Thoracic aorta (tissue), 2 donors: ENCODE data around the gene PGRMC2. TPM values are rescaled to one million over a fixed set of nuclear protein-coding genes. Genes with fewer than 3 reads are reported as not detected.
A peak's percentile ranks its signal among the peaks of the same experiment; 100 is the strongest.

Experiments used
- ATAC-seq: fragments of 150-250 bp; one replicate; pipeline ENCODE4 v1.8.0; 2017; ENCODE audit warnings: low read depth; ENCODE audit not compliant: insufficient number of reproducible peaks, low FRiP score
- DNase-seq: peaks from one replicate; pipeline ENCODE4 v3.0.0-alpha.2; 2020; ENCODE audit warnings: low spot score
- H3K27ac ChIP-seq, 2 donors: fragments of 200-600 bp; sonication (generic); 1 replicate in 1 of 2; 2 replicates in 1 of 2; pipeline ENCODE4 v1.5.1; 2016; ENCODE audit warnings: mild to moderate bottlenecking in 2 of 2, moderate library complexity in 2 of 2
- H3K27me3 ChIP-seq: fragments of 200-600 bp; sonication (generic); replicated peaks from 2 replicates; pipeline ENCODE4 v1.6.0; 2016; ENCODE audit warnings: mild to moderate bottlenecking; ENCODE audit not compliant: insufficient read depth
- H3K36me3 ChIP-seq: fragments of 200-600 bp; sonication (generic); one replicate; pipeline ENCODE4 v1.5.1; 2016
- H3K4me1 ChIP-seq, 2 donors: fragments of 200-600 bp; sonication (generic); 1 replicate in 1 of 2; 2 replicates in 1 of 2; pipeline versions ENCODE4 v1.5.1 to v1.6.0; 2016; ENCODE audit warnings: low read depth in 2 of 2, mild to moderate bottlenecking in 1 of 2; ENCODE audit not compliant: control insufficient read depth in 1 of 2
- H3K4me3 ChIP-seq: fragments of 200-600 bp; sonication (generic); 2 replicates; pipeline ENCODE4 v1.5.1; 2016; ENCODE audit warnings: mild to moderate bottlenecking
- H3K9me3 ChIP-seq: fragments of 200-600 bp; sonication (generic); 2 replicates; pipeline ENCODE4 v1.5.1; 2016
- CTCF ChIP-seq: fragments of 200-600 bp; sonication (generic); IDR thresholded peaks from one replicate; pipeline ENCODE4 v1.5.1; 2019; ENCODE audit warnings: antibody characterized with exemption
- total RNA-seq, 2 donors: library from RNA; depleted of rRNA; stranded (reverse); fragments of >200 nt; gene quantifications; one replicate each; pipeline versions ENCODE4 v1.1.0 to v1.2.3, GENCODE V29; 2016

Gene PGRMC2
- total RNA-seq, 2 donors from 2014 or later, result 26.9 to 70.1 TPM

DNA sequence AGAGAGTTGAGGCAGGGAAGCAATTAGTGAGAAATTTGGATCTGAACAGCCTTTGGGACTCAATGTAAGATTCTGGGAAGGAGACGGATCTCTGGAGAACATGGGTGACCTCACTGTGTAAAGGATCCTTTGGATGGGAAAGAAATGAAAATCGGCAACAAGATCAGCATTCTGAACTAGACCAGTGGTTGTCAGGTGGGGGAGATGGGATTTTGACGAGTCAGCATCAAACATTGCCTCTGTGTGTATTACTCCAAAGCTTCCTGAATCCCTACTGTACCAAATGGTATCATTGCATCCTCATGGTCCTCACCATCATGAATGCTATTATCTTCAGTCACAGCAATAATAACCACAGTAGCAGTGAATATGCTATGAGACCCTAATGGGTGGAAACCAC lies 52.8 kb downstream of the PGRMC2 start:
- Histone ChIP-seq H3K9me3 (no peaks in the 10 kb centered on the region), H3K4me1 (no peaks in the 10 kb centered on the region), H3K27ac (no peak overlapping the region), H3K36me3 (no peaks in the 10 kb centered on the region), H3K4me3 (no peak overlapping the region), H3K27me3 (no peaks in the 10 kb centered on the region)
- TF ChIP-seq CTCF, result no peak
- DNase-seq (no peak), ATAC-seq (no peak)

- Histone ChIP-seq H3K9me3 (no peaks in the 10 kb centered on the region), H3K36me3 (no peaks in the 10 kb centered on the region), H3K27me3 (no peaks in the 10 kb centered on the region), H3K4me3 (no peak overlapping the region), H3K4me1 (peaks cover 4 to 10% of the 10 kb centered on the region in 2 donors), H3K27ac (no peak overlapping the region)
- TF ChIP-seq CTCF, result no peak
- ATAC-seq (no peak), DNase-seq (no peak)
Measured at GRCh38 chr4:128232719-128233118, 54.9 kb downstream of the PGRMC2 start.

GRCh38 chr4:128228845-128229795 lies 58.5 kb downstream of the PGRMC2 start:
- Histone ChIP-seq H3K27ac (no peak overlapping the region), H3K4me3 (no peak overlapping the region), H3K27me3 (no peaks in the 10 kb centered on the region), H3K9me3 (no peaks in the 10 kb centered on the region), H3K4me1 (peaks cover 19% of the 10 kb centered on the region in 2 donors), H3K36me3 (no peaks in the 10 kb centered on the region)
- TF ChIP-seq CTCF, result no peak
- no peak for DNase-seq
- no peak for ATAC-seq

DNA sequence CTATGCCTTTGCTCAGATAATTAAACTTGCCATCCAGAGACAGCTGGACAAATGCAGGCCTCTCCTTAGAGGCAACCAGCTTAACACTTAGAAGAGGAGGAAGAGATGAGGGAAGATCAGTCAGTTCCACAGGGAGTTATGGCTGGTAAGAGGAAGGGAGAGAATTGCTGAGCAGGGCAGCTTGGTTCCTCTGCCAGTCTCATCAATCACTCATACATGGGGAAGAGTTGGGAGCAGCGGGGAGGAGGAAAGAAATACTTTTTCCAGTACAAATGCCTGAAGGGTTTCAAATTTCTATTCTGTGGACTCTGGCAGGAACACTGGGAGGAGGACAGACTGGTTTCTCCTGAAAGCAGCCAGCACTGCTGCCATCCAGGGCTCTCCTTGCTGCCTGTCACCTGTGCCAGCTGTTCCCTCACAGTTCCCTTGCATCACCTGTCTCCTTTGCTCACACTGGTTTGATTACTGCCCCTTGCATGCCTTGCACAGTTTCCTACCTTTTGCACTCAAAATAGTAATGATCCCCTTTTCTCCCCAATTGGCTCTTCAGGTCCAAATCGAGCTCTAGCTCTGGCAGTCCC lies 59.5 kb downstream of the PGRMC2 start:
- no peak for ATAC-seq

More for the DNA sequence above, 59.5 kb downstream of the PGRMC2 start:
- H3K9me3 ChIP-seq, result no peaks in the 10 kb centered on the region
- no peak for TF ChIP-seq CTCF
- DNase-seq, result no peak
- H3K36me3 ChIP-seq, result no peaks in the 10 kb centered on the region
- H3K4me3 ChIP-seq, result no peak overlapping the region
- peak overlapping the region in 1 of 2 donors; percentile 18 for H3K27ac ChIP-seq
- peaks cover 19% of the 10 kb centered on the region in 2 donors for H3K4me1 ChIP-seq
- no peaks in the 10 kb centered on the region for H3K27me3 ChIP-seq
